PFSK-1 (cell line): Measurements from ENCODE around the gene KCNK1.

ENCODE experiments used
- FOXP2 ChIP-seq: optimal IDR thresholded peaks from 2 replicates; pipeline ENCODE3; 2011; ENCODE audit warnings: borderline replicate concordance, control low read depth, inconsistent platforms; ENCODE audit not compliant: insufficient read depth; ENCODE audit errors: extremely low read length, extremely low read depth
- POLR2AphosphoS5 ChIP-seq: IDR thresholded peaks from 2 replicates; pipeline ENCODE4 v1.6.1; 2012; ENCODE audit warnings: low read depth, mild to moderate bottlenecking, control low read depth, low read length, moderate library complexity
- SIN3A ChIP-seq: IDR thresholded peaks from 2 replicates; pipeline ENCODE4 v1.6.1; 2012; ENCODE audit warnings: mild to moderate bottlenecking, low read length, moderate library complexity, borderline replicate concordance; ENCODE audit not compliant: insufficient read depth
- TAF1 ChIP-seq: IDR thresholded peaks from 2 replicates; pipeline ENCODE4 v1.6.1; 2012; ENCODE audit warnings: low read length, control low read depth, borderline replicate concordance; ENCODE audit not compliant: insufficient read depth
- TF ChIP-seq, protein P1 (sequence below), 2 experiments: IDR thresholded peaks; 2 replicates each; pipeline versions ENCODE4 v1.6.1 to v1.8.0; 2011 to 2012; ENCODE audit warnings: low read depth in 2 of 2, low read length in 2 of 2, control low read depth in 1 of 2, inconsistent platforms in 1 of 2, mild to moderate bottlenecking in 1 of 2, moderate library complexity in 1 of 2; ENCODE audit not compliant: insufficient read depth in 1 of 2

Gene KCNK1

DNA sequence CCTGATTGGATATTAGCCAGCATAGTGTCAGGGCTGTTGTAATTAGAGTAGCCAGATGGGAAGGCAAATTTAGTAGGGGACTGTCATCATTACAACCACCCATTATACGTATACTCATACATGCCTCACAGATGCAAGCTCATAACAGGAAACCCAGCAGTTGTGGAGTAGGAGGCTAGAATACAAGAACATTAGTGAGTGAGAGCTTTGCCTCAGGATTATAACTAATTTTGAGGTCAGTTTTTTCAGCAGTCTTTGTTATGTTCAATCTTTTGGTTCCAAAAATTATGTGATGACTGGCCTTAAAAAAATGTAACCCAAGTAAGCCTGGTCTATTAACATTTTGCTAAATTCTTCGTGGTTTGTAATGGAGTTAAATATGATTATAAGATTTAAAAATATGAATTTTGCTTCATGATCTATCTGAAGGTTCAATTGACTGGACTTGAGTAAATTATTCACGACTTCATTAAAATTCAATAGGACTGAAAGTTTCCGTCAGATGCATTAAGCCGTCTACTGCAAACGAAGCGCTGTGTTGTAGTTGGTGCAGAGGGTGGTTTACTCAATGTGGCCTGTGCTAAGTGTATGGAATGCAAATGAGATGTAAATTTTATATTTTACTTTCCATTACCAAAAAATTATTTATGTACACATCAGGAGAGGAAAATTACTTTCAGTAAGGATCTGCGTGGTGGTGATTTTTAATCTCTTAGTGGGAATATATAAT, 48.8 kb downstream of the KCNK1 start:
- TF ChIP-seq POLR2AphosphoS5 (no peak), FOXP2 (no peak)

DNA sequence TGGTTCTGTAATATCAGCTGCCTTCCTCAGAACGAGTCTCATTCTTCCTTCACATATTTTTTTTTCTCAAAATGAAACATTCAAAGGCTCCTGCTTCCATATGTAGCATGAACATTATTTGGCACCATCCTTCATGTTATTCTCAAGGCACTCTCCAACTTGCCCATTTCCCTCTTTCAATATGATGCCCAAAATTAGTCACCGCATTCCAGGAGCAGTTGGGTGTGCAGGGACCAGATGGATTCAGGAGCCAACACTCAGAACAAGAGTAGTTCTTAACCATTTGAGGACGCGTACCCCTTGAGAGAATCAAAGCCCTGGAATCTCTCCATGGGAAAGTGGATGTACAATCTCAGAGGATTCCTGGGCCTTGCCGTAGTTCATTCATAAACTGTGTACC, 50.3 kb downstream of the KCNK1 start:
- TF ChIP-seq SIN3A (no peak), FOXP2 (no peak), POLR2AphosphoS5 (no peak), TAF1 (no peak)
- TF ChIP-seq, protein P1, sequence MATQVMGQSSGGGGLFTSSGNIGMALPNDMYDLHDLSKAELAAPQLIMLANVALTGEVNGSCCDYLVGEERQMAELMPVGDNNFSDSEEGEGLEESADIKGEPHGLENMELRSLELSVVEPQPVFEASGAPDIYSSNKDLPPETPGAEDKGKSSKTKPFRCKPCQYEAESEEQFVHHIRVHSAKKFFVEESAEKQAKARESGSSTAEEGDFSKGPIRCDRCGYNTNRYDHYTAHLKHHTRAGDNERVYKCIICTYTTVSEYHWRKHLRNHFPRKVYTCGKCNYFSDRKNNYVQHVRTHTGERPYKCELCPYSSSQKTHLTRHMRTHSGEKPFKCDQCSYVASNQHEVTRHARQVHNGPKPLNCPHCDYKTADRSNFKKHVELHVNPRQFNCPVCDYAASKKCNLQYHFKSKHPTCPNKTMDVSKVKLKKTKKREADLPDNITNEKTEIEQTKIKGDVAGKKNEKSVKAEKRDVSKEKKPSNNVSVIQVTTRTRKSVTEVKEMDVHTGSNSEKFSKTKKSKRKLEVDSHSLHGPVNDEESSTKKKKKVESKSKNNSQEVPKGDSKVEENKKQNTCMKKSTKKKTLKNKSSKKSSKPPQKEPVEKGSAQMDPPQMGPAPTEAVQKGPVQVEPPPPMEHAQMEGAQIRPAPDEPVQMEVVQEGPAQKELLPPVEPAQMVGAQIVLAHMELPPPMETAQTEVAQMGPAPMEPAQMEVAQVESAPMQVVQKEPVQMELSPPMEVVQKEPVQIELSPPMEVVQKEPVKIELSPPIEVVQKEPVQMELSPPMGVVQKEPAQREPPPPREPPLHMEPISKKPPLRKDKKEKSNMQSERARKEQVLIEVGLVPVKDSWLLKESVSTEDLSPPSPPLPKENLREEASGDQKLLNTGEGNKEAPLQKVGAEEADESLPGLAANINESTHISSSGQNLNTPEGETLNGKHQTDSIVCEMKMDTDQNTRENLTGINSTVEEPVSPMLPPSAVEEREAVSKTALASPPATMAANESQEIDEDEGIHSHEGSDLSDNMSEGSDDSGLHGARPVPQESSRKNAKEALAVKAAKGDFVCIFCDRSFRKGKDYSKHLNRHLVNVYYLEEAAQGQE (IDR thresholded peaks at IDR 0.05; ENCODE audit: insufficient read depth in 1 of 2, low read depth in 2 of 2, low read length in 2 of 2): no peak

DNA sequence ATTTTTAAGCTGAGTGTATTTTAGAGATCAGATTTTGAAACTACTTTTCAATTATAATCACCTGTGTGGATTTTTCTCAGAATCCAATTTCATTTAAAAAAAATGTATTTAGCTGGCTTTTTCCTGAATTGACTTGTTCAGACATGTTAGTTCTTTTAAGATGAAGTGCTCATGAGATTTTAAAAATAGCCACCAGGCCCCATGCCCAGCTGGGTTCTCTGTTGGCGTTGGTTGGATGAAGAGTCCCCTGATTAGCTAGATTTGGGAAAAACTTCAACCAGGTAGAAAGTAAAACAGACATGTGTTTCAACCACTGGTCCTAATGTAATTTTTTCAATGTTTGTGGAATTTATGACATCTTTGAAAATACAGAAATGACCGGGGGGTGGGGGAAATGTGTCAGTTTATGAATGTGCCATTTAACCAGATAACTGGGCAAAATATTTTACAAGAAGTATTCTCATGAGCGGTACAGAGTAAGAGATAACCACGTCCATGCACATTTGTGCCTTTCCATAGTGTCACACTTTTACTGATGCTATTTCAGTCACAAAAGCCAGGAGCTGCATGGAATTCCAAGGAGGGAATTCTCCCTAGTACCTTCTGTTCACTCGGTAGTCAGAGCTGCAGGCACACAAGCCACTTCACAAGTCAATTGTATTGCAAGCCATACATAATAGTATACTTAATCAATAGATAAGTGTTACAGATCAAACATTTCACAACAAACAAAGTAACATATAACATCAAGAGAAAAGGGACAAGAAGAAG, 51.1 kb downstream of the KCNK1 start:
- no peak for TF ChIP-seq SIN3A
- TF ChIP-seq POLR2AphosphoS5: no peak
- no peak for TF ChIP-seq TAF1
- no peak for TF ChIP-seq FOXP2
- TF ChIP-seq, protein P1 (IDR thresholded peaks at IDR 0.05; ENCODE audit: insufficient read depth in 1 of 2, low read depth in 2 of 2, low read length in 2 of 2): no peak

DNA sequence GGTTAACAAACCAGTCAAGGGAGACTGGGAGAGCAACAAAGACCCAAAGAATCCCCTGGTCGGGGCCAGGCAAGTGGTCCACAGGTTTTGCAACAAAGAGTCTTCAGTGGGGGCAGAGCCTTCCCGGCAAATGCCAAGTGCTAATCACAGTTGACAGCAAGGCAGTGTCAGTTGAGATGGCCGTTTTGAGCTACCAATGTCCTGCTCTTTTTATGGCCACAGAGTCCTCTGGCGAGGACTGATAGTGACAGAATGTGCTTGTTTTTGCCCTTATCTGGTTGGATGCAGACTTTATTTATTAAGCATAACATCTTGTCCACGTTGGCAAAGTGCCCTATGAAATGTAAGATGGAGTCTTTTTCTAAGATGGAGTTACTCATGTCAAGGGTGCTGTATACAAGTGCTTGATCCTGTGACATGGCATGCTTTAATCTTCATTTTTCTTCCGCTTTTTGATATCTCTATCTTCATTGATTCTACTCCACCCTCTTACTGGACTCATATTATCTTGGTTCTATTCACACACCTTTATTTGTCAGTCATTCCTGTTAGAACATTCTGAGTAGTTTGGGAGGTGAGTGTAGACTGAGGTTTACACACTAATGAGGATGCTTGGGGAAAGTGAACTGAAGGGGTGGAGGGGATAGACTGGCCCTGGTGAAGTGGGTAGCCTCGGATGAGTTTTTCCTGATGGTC, 51.8 kb downstream of the KCNK1 start:
- no peak for TF ChIP-seq SIN3A
- TF ChIP-seq TAF1: no peak
- TF ChIP-seq POLR2AphosphoS5: no peak
- TF ChIP-seq, protein P1 (IDR thresholded peaks at IDR 0.05; ENCODE audit: insufficient read depth in 1 of 2, low read depth in 2 of 2, low read length in 2 of 2): no peak
- TF ChIP-seq FOXP2: no peak

DNA sequence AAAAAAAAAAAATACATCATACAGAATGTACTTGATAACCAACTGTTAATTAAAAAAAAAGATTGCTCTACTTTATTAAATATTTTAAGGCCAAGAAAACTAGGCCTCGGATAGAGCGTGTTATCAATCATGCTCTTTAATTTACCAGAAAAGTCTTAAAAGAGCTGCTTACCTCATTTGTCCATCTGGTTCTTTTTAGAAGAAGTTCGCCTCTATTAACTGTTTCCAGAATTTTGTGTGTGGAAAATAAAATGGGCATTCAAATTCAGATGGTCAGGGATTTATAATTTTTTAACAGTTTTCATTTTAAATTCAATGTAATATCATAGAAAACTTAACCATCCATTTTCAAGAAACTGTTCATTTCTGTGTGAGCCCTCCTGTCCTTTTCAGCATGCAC, 53.8 kb downstream of the KCNK1 start:
- TF ChIP-seq, protein P1 (IDR thresholded peaks at IDR 0.05; ENCODE audit: insufficient read depth in 1 of 2, low read depth in 2 of 2, low read length in 2 of 2): no peak
- TF ChIP-seq FOXP2 (no peak), SIN3A (no peak), TAF1 (no peak), POLR2AphosphoS5 (no peak)
